ENCODE data around the gene C1orf35.
A peak's percentile ranks its signal among the peaks of the same experiment; 100 is the strongest.

The C1orf35 gene

DNA sequence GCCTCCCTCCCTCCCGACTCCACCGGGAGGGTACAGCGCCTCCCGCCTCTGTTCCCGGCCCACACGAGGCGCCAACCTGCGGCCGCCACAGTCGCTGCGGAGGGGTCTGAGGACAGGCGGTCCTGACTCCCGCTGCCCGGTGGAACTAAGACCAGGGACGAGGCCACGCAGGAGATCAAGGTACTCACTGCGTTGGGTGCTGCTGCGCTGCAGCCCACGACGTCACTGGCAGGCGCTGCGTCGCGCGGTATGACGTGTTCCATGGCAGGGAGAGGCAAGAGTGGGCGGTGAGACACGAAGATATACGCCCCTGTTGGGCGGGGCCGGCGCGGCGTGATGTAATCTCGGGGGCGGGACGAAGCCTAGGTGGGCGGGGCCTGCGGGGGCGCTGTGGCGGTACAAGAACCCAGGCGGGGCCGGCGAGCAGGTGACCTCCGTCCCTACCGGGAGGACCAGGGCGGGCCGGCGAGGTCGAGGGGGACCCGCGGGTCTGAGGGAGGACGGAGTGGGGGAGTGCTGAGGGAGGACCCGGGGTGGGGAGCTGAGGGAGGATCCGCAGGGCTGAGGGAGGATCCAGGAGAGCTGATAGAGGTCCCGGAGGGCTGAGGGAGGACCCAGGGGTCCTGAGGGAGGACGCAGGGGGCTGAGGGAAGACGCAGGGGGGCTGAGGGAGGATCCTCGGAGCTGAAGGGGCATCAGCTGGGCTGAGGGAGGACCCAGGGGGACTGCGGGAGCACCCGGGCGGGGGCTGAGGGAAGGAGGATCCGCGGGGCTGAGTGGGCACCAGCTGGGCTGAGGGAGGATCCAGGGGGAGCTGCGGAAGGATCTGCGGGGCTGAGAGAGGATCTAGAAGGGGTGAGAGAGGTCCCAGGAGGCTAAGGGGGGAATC lies 6.2 kb upstream of the C1orf35 start, which contains the start of gene MRPL55:
MRPL55 (minus strand) TSS at position 227 of the 889 bp plus-strand sequence. CDS start 1,039 bp downstream, outside the sequence.
- DNase-seq = peak; percentile 90 to 94

DNA sequence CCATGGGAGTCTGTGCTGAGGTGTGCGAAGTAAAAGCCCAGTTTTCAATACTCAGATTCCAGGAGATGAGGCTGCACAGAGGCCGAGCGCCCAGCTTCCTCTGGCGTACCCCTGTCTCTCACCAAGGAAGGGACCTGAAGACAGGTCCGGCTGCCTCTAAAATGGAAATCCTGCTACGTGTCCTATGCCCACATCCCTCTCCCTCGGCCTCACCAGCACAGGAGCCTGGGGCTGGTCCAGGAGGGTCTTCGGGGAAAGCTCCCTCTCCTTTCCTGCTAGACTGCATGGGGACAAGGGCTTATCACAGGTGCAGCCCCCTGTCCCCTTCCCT lies 5.6 kb upstream of the C1orf35 start:
- no peak for DNase-seq

DNA sequence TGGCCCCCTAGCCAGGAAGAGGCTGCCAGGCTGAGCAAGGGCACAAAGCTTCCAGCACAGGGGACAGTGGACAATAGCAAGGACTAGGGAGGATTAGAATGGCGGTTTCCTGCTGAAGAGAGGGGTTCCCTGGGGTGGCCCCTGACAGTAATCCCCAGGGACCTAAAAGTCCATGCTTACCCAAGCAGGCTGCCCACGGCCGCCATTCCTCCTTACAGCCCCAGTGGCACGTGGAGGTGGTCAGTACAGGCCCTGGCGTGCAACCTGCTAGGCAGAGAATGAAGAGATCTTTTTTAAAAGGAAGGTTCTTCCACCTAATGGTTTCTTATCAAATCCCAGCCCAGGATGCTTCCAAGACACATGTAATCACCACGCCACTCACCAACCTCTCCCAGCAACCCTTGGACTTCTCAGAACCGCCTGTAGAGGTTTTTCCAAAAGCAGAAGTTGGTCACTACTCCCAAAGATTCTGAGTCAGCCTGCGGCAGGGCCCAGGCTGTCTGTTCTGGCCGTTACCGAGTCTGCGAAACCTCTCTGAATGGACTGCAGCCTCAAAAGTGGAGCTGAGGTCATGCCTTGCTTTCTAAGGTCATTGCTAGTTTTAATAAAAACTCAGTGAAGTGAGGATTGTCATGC lies 5.0 kb upstream of the C1orf35 start:
- no peak for DNase-seq

DNA sequence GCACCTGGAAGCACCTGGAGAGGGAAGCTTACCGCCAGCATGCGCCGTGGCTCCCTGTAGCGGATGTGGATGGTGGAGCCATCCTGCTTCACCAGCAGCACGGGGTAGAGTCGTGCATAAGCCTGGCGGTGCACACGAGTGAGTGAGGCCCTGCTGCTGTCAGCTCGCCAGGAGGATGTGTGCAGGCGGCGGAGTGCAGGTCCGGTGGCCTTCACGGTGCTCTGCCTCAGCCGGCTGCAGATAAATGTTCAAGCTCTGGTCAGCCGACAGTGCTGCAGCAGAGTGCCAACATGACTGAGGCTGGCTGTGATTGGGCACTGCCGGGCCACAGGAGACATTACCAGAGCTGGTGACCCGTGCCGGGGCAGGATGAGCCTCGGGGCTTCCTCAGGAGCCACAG lies 4.5 kb upstream of the C1orf35 start:
- DNase-seq = no peak

DNA sequence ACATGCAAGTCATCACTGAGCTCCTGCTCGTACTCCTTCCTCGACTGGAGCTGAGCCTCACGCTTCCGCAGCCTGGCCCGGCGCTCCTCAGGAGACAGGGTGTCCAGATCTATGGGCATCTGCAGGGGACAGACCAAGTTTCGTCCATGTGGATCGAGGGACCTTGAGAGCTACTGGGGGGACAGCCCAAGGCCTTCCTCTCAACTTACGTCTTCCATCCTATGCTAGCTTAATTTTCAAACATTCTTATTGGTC lies 3.6 kb upstream of the C1orf35 start:
- no peak for DNase-seq

DNA sequence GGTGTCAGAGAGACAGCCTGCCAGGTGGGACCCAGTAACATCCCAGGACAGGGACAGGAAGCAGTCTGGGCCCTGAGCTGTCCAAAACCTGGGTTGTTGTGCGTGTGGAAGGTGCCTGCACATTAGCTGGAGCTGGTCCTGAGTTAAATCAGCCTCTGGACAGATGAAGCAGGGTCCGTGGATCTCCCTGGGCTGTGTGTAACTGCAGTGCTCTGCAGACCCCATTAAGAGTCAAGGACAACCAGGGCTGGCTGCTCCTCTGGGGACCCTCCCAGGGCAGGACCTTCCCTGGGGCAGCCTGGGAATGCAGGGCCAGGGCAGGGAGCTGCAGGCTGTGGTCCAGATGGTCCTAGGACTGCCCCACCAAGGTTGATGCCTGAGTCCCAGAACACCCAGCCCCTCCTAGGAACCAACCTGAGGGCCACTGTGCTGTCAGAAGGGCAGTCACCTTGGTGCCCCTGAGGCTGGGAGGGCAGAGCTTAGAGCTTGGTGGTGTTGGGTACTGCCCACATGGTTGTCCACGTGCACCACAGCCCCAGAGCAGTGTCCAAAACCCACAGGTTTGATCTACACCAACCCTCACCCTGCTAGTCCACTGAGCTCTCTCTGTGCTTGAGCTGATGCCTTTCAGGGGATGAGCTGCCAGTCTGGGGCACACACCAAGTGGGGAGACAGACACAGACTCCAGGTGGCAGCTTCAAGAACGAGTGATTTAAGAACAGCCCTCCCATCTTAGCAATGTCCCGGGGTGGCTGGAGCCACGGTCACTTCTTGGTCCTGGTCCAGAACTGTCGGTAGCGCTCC lies 3.1 kb upstream of the C1orf35 start:
- DNase-seq = no peak

DNA sequence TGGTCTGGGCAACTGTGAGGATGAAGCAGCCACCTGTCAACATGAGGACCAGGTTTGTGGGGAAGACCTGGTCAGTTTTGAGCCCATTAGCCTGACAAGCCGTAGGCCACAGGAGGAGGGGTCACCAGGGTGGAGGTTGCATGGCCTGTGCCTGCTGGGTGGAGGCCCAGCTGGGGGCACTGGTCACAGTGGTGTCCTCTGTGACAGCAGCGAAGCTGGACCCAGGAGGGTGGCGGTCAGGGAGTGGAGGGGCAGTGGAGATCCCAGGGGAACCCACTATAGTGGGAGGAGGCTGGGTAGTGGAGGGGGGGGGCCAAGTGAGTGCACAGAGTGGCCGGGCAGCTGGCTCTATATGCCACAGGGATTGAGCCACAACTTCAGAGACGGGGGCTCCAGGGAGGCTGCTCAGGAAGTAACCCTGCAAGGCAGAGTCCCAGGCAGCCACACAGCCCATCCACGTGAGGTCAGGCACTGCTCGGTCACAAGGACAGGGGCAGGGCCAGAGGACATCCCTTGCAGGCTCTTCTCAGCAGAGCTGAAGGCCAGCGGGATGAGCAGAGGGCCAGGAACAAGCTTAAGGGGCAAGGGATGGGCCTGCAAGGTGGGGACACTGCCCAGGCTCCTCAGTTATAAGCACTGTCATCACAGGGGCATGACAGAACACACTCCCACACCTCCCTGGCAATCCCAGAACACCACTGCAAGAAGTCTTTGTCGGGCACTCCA lies 2.3 kb upstream of the C1orf35 start:
- no peak for DNase-seq

DNA sequence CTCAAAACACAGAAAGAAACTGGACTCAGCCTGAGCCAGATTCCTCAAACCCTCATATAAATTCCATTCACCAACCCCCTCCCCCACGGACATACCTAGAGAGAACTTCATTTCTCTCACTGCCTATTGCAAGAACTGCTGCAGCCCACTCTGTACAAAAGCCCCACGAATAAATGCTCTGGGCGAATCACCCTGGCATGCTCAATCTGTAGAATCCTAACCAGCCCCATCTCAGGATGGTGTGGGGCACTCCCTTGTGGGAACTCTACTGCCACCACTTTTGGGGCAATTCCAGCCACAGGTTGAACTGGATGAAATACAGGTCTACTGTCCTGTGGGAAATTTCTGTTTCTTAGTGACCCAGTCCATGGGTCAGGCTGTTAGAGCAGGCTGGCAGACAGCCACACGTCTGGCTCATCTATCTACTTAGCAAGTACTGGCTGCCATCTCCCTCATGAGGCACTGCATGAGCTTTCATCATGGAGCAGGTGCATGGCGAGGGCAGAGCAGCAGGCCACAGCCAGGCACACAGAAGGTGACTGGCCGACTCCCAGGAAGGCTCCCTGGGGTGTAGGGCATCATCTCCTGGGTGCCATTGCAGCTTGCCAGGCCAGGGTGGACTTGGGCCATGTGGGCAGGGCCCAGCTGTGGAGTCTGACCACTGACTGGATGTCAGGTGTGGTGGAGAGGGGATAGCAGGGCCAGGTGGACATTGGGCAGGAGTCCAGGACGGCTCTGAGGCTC lies 1.6 kb upstream of the C1orf35 start:
- DNase-seq = no peak

DNA sequence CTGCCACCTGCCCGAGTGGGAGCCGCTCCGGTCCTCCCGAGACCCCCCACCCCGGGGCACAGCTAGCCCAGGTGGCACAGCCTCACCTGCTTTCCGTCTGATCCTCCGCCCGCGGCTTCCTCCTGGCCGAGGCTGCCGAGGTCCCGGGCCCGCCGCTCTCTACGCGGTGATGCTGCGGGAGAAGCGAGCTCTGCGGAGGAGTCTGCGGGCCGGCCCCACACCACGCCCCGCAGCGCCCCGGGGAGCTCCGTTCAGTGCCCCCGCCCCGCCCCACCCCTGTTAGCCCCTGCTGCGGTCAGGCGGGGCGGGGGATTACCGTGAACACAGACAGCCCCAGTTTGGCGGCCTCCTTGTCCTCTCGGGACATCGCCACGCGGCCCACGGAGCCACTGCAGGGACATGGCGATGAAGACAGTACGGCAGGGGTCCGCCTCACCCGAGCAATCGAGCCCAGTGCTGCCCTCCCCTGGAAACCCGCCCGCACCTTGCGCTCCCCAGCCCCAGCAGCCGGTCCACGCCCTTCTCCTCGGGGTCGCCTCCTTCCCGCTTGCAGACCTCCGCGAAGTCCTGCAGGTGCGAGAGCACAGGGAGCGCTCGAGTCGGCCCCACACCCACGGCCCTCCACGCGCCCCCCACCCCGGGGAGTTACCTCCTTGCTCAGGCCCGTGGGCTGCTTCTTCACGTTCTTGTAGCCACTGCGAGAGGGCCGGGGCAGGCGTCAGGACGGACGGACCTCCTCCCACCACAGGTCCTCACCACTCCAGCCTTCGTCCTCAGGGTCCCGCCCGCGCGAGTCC lies 933 bp downstream of the C1orf35 start:
- DNase-seq = peak in 1 of 2 experiments; percentile 37

DNA sequence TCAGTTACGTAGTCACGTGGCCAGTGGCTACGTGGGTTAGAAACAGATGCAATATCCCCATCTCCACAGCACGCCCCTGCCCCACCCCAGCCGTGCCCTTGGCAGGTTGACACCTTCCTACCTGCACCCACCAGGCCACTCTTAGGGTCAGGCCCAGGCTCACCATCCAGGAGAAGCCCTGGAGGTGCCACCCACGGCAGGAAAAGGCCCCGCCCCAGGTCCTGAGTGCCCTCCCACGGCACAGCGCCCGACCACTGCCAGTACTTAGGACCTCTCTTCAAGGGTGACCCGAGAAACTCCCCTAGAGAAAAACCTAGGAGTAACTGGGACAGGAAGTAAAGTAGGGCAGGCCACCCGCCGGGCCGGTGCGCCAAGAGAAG lies 1.5 kb downstream of the C1orf35 start:
- no peak for DNase-seq

DNA sequence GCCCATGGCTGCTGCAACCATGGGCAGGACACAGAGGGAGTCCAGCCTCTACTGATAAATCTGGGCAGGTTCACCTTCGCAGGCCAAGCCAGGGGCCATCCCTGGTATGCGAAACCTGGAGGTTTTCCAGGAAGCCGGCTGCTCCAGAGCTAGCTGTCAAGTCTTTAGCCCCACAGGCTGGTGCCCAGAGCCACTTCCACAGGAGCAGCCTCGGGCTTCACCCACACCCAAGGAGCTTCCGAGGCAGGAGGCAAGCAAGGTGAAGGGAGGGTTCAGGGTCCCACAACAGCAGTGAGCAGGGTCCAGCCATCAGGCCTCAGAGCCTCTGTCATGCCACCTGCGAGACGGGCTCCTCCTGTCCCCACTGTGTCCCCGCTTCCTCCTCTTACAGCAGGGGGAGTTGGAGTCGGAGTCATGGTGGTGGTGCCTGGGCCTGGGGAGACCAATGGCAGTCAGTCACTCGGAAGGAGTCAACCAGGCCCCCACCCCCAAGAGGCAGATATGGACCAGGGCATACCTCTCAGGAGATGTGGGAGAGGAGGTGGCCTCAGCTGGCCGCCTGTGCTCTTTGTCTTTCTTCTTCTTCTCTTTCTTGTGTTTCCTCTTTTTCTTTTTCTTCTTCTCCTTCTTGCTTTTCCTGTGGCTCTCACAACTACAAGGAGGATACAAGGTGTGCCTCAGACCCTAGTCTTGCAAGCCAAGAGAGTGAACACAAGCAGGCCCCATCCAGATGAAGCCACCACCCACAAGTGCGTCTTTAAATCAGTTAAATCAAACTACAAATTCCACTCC lies 2.1 kb downstream of the C1orf35 start:
- no peak for DNase-seq

DNA sequence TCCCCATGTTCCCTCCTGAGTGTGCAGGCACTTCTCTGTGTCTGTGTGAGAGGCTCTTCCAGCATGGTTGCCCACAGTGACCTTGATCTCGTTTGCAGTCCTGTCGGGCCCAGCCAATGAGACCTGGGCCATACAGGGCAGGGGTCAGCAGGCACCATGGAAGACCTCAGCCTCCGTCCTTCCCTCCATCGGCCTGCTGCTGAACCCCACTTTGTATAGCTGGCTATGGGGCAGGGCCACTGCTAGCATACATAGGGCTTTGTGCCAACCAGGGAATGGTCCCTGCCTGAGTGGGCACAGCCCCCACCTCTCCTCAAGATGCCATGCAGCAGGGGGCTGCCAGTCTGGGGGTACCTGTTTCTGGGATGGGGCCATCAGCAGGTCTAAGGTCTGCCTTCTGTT lies 3.8 kb downstream of the C1orf35 start:
- DNase-seq = no peak

DNA sequence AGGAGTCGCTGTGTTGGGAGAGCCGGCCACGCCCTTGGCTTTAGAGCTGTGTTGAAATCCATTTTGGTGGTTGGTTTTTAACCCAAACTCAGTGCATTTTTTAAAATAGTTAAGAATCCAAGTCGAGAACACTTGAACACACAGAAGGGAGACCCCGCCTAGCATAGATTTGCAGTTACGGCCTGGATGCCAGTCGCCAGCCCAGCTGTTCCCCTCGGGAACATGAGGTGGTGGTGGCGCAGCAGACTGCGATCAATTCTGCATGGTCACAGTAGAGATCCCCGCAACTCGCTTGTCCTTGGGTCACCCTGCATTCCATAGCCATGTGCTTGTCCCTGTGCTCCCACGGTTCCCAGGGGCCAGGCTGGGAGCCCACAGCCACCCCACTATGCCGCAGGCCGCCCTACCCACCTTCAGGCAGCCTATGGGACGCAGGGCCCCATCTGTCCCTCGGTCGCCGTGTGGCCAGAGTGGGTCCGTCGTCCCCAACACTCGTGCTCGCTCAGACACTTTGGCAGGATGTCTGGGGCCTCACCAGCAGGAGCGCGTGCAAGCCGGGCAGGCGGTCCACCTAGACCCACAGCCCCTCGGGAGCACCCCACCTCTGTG lies 4.7 kb downstream of the C1orf35 start:
- no peak for DNase-seq

DNA sequence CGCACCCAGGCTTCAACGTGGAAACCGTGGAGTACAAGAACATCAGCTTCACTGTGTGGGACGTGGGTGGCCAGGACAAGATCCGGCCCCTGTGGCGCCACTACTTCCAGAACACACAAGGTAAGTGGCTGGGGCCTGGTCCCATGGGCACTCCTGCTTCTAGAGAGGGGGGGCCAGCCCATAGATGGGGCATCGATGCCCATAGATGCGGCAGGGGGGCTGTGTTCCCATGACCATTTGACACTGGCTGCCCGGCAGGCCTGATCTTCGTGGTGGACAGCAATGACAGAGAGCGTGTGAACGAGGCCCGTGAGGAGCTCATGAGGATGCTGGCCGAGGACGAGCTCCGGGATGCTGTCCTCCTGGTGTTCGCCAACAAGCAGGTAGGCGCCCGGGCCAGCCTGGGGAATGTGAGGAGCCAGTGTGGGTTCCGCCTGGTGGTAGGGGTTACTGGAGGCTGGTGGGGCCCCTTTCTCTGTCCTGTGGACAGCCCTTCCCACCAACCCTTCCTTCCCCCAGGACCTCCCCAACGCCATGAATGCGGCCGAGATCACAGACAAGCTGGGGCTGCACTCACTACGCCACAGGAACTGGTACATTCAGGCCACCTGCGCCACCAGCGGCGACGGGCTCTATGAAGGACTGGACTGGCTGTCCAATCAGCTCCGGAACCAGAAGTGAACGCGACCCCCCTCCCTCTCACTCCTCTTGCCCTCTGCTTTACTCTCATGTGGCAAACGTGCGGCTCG lies 5.6 kb downstream of the C1orf35 start:
- DNase-seq = no peak

DNA sequence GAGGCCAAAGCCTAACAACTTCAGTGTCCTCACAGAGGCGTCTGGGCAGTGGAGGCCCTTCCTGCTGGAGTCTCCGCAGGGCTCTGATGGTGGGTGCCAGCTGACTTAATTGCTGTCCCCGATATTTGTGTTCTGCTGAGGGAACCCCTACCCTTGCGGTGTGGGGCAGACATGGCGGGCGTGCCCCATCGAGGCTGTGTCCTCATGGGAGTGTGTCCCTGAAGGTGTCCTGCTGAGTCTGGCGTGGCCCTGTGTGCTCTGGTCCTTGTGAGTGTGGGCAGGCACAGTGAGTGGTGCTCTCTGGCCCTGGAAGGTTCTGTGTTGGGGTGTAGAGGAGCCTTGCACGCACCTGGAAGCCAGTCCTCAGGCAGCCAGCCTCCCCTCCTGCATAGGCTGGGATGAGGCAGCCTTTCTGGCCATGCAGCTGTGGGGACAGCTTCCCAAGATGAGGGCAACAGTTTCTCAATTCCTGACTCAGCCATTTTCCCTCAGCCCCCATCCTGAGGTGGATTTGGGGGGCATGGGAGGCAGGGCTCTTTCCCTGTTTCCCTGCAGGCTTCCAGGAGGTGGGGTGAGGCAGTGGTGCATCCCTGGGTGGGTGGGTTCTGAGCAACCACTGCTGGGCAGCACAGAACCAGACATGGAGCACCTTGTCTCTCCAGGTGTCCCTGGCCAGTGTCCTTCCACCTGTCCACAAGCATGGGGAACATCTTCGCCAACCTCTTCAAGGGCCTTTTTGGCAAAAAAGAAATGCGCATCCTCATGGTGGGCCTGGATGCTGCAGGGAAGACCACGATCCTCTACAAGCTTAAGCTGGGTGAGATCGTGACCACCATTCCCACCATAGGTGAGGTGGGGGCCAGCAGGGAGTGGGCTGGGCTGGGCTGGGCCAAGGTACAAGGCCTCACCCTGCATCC lies 6.5 kb downstream of the C1orf35 start:
- DNase-seq = no peak

DNA sequence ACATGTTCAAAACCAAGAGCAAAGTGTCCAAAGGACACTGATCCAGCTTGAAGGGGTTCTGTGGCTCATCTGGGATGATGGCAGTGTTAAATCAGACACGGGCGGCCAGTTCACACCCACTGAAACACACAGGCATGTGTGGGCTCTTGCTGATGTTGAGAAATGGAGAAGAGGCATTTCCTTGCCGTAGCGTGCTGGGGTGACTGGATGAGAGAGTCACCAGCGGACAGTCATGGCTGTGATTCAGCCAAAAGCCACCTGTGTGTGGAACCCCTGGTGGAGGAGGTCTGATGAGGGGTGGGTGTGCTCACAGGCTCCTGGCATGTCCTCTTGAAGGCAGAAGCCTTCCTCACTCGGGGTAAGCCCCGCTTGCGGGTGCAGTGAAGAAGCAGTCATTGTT lies 7.2 kb downstream of the C1orf35 start:
- DNase-seq = no peak

DNA sequence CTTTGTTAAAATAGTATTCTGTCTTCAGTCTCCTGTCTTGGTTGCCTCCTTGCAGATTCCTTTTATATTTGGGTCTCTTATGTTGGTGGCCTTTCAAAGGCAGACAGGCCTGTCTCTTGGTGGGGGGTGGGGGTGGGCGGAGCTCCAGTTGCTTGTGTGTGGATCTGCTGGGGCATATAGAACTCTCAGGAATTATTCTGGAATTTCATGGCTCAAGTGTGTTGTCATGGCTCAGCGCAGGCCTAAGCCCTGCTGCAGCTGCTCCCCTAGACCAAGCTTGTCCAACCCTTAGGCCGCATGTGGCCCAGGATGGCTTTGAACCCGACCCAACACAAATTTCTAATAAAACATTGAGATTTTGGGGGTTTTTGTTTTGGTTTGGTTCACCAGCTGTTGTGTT lies 8.0 kb downstream of the C1orf35 start:
- DNase-seq = no peak

DNA sequence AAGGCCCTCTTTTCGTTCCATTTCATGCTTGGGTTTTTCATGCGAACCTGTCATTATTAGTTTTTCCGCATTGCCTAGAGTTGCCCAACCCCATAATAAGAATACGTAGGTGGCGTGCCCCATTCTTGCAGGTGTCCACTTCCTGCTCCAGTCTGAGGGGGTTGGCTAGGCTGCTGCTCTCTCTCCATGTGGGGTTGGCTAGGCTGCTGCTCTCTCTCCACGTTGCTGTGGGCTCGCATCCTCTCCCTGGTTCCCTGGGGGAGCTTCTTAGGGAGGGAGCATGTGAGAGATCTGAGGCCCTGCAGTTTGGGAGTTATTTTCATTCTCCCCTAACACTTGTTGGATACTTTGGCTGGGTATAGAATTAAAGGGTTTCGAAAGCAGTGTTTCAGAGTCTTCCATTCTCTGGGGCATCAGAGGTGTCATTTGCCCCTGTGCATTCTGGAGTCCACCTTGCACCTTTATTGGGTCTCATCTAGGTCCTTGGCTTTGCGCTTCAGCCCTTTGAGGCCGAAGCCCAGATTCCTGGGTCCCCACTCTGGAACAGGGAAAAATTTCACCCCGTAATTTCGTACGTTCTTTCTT lies 8.6 kb downstream of the C1orf35 start:
- DNase-seq = no peak
